Activated CD4-positive, CD25-positive, alpha-beta regulatory T cell treated with anti-CD3 and anti-CD28 coated beads, Interleukin-2, amount 50 U/mL, for 16 hours (primary cell): ENCODE measurements around the gene HSF2BP.
"Not testable (repeated sequence)": the region's sequence is repeated elsewhere in the genome, so short reads cannot be mapped to it uniquely, and the experiment has no call there.

Experiments used
- DNase-seq: peaks from one replicate; pipeline ENCODE4 v3.0.0-alpha.2; 2020; ENCODE audit warnings: low read depth, low spot score

Gene HSF2BP

GRCh38 chr21:43597540-43598250, 61.6 kb downstream of the HSF2BP start:
- no peak for DNase-seq

- DNase-seq = no peak
Measured at GRCh38 chr21:43597052-43597451, 62.2 kb downstream of the HSF2BP start.

- DNase-seq = no peak
Measured at GRCh38 chr21:43596616-43597015, 62.7 kb downstream of the HSF2BP start.

- DNase-seq = not testable (repeated sequence)
Measured at GRCh38 chr21:43595769-43596168, 63.5 kb downstream of the HSF2BP start.

- DNase-seq = no peak
Measured at GRCh38 chr21:43593078-43593477, 66.2 kb downstream of the HSF2BP start.

GRCh38 chr21:43591571-43591970, 67.7 kb downstream of the HSF2BP start:
- no peak for DNase-seq

- no peak for DNase-seq
Measured at GRCh38 chr21:43590194-43590593, 69.1 kb downstream of the HSF2BP start.

- DNase-seq = no peak
Measured at GRCh38 chr21:43588957-43589356, 70.3 kb downstream of the HSF2BP start.

GRCh38 chr21:43585924-43586413, 73.3 kb downstream of the HSF2BP start:
- no peak for DNase-seq

GRCh38 chr21:43585514-43585913, 73.8 kb downstream of the HSF2BP start:
- DNase-seq = no peak

- no peak for DNase-seq
Measured at GRCh38 chr21:43581453-43581852, 77.8 kb downstream of the HSF2BP start.

- DNase-seq = no peak
Measured at GRCh38 chr21:43578677-43579303, 80.5 kb downstream of the HSF2BP start.

GRCh38 chr21:43575473-43575844, 83.8 kb downstream of the HSF2BP start:
- DNase-seq = no peak

- DNase-seq = no peak
Measured at GRCh38 chr21:43574741-43575472, 84.4 kb downstream of the HSF2BP start.

- no peak for DNase-seq
Measured at GRCh38 chr21:43573921-43574320, 85.4 kb downstream of the HSF2BP start.

- no peak for DNase-seq
Measured at GRCh38 chr21:43572446-43572845, 86.8 kb downstream of the HSF2BP start.

GRCh38 chr21:43571976-43572375, 87.3 kb downstream of the HSF2BP start:
- no peak for DNase-seq

- not testable (repeated sequence) for DNase-seq
Measured at GRCh38 chr21:43570195-43570594, 89.1 kb downstream of the HSF2BP start.

- not testable (repeated sequence) for DNase-seq
Measured at GRCh38 chr21:43562451-43562850, 96.8 kb downstream of the HSF2BP start.

- DNase-seq = not testable (repeated sequence)
Measured at GRCh38 chr21:43540561-43540960, 118.7 kb downstream of the HSF2BP start.

- DNase-seq = not testable (repeated sequence)
Measured at GRCh38 chr21:43522495-43523131, 136.7 kb downstream of the HSF2BP start.

GRCh38 chr21:43517701-43518100, 141.6 kb downstream of the HSF2BP start:
- DNase-seq = not testable (repeated sequence)
